COR-L47 (cell line): ENCODE results near the gene MRGPRX1.
"Not testable (repeated sequence)": the region's sequence is repeated elsewhere in the genome, so short reads cannot be mapped to it uniquely, and the experiment has no call there.

Experiments
- DNase-seq: peaks from one replicate; lab custom pipeline; 2025; lab: John Stamatoyannopoulos, UW

MRGPRX1 gene

GRCh38 chr11:18939314-18939713, at the start of gene MRGPRX1:
Gene MRGPRX1, minus strand, starts transcription at chr11:18939414. Its CDS starts 4,630 bp downstream, at chr11:18934784.
- no peak for DNase-seq

- no peak for DNase-seq
These were observed 48.4 kb upstream of the MRGPRX1 start for GRCh38 chr11:18987454-18988231.

- DNase-seq = no peak
These were observed 47.5 kb upstream of the MRGPRX1 start for GRCh38 chr11:18986744-18987143.

GRCh38 chr11:18981897-18982296, 42.7 kb upstream of the MRGPRX1 start:
- DNase-seq = no peak

- no peak for DNase-seq
These were observed 35.0 kb upstream of the MRGPRX1 start for GRCh38 chr11:18974192-18974591.

GRCh38 chr11:18972336-18972735, 33.1 kb upstream of the MRGPRX1 start:
- no peak for DNase-seq

- no peak for DNase-seq
These were observed 30.5 kb upstream of the MRGPRX1 start for GRCh38 chr11:18969720-18970119.

DNA sequence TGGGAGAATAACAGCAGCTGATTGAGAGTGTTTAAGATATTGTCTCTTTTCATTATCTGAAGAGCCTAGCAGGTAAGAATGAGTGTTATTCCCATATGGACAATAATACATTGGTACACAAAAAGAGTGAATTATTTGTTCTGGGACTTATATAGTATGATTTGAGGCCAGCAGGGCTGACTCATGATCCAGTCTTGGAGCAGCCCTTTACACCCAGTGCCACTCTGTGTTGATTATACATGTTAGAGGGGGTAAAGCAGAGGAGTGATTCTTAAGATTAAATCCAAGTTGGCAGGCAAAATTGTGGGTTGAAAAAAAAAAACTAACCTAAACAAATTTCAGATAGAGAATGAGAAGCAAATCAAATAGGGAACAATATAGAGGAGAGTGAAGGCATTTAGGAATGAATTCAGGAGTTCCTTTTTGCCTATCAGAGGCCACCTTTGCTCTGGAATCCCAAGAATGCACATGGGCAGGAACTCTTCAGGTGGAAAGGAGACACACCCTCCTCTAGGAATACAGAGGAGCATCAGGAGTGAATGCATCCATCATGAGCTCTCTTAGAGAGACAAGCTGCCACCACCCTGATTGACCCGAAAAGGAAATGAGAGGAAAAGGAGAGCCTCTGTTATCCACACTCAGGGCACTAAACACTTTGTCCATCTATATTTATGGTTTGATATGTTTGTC, 19.2 kb upstream of the MRGPRX1 start:
- DNase-seq = no peak

- DNase-seq = no peak
These were observed 17.4 kb upstream of the MRGPRX1 start for GRCh38 chr11:18956630-18957029.

- DNase-seq = no peak
These were observed 3.1 kb downstream of the MRGPRX1 start for GRCh38 chr11:18936002-18936673.

DNA sequence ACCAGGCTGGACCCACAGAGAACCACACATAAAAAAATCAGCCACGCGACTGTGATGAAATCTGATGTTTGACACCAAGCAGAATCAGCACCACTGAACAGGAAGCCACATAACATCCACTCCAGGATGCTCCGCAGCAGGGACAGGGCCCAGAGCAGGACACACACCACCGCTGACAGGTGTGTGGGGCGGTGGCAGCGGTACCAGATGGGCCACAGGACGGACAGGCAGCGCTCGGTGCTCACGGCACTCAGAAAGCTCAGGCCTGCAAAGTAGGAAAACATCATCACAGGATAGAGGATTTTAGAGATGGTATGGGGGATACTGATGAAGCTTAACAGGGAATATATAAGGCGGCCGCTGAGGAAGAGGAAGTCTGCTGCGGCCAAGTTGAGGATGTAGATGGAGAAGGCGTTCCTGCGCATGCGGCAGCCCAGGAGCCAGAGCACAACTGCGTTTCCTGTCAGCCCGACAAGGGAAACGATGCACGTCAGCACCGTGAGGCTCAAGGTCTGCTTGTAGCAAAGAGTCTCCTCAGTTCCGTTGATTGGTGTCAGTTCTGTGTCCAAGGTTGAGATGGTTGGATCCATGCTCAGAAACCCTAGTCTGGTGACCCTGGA, 4.9 kb downstream of the MRGPRX1 start:
- DNase-seq = no peak

- DNase-seq = no peak
These were observed 11.5 kb downstream of the MRGPRX1 start for GRCh38 chr11:18927550-18928322.

- not testable (repeated sequence) for DNase-seq
These were observed 13.8 kb downstream of the MRGPRX1 start for GRCh38 chr11:18925426-18925825.

- no peak for DNase-seq
These were observed 26.3 kb downstream of the MRGPRX1 start for GRCh38 chr11:18912883-18913282.

DNA sequence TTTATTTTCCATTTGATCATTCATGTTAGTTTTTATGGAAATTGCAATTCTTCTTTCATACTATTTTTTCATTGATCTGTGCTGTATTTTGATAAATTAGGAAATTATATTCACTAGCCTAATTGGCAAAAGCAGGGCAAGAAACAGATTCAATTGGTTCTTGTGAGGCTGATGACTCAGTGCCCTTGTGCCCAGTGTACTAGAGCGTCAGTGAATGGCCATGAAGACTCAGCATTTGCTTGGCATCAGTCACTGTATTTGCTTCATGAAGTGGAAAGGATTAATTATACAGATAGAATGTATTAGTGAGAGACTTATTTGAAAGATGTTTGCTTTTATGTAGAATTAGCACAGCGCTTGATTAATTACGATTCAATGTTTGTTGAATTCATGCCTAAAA, 31.8 kb downstream of the MRGPRX1 start:
- DNase-seq = no peak

GRCh38 chr11:18900637-18901036, 38.6 kb downstream of the MRGPRX1 start:
- not testable (repeated sequence) for DNase-seq

- not testable (repeated sequence) for DNase-seq
These were observed 39.0 kb downstream of the MRGPRX1 start for GRCh38 chr11:18900151-18900611.

GRCh38 chr11:18891712-18892111, 47.5 kb downstream of the MRGPRX1 start:
- not testable (repeated sequence) for DNase-seq

- no peak for DNase-seq
These were observed 48.6 kb downstream of the MRGPRX1 start for GRCh38 chr11:18890615-18891014.
